ENCODE data around the gene RTTN.

- no peak for TF ChIP-seq CTCF (IDR thresholded peaks at IDR 0.05 in 2 of 3, conservative IDR thresholded peaks at IDR 0.05 in 1 of 3; ENCODE audit: control insufficient read depth in 2 of 3, extremely low read depth in 1 of 3, insufficient read depth in 1 of 3, low read depth in 3 of 3, low read length in 3 of 3)
- TF ChIP-seq SUZ12 (IDR thresholded peaks at IDR 0.05; ENCODE audit: unreplicated experiment): no peak
- TF ChIP-seq EZH2 (IDR thresholded peaks at IDR 0.05; ENCODE audit: borderline replicate concordance, control insufficient read depth, low read depth, low read length): no peak
- TF ChIP-seq NFIC (IDR thresholded peaks at IDR 0.05; ENCODE audit: low read depth, low read length): no peak
- TF ChIP-seq ZNF207 (IDR thresholded peaks at IDR 0.05; ENCODE audit: borderline replicate concordance): no peak
- TF ChIP-seq ZNF274 (IDR thresholded peaks at IDR 0.05; ENCODE audit: insufficient read depth, insufficient read length): no peak
- TF ChIP-seq CREB1 (IDR thresholded peaks at IDR 0.05; ENCODE audit: low read depth): no peak
- TF ChIP-seq POLR2A (IDR thresholded peaks at IDR 0.05; ENCODE audit: low read depth, low read length): no peak
- TF ChIP-seq, protein P1, sequence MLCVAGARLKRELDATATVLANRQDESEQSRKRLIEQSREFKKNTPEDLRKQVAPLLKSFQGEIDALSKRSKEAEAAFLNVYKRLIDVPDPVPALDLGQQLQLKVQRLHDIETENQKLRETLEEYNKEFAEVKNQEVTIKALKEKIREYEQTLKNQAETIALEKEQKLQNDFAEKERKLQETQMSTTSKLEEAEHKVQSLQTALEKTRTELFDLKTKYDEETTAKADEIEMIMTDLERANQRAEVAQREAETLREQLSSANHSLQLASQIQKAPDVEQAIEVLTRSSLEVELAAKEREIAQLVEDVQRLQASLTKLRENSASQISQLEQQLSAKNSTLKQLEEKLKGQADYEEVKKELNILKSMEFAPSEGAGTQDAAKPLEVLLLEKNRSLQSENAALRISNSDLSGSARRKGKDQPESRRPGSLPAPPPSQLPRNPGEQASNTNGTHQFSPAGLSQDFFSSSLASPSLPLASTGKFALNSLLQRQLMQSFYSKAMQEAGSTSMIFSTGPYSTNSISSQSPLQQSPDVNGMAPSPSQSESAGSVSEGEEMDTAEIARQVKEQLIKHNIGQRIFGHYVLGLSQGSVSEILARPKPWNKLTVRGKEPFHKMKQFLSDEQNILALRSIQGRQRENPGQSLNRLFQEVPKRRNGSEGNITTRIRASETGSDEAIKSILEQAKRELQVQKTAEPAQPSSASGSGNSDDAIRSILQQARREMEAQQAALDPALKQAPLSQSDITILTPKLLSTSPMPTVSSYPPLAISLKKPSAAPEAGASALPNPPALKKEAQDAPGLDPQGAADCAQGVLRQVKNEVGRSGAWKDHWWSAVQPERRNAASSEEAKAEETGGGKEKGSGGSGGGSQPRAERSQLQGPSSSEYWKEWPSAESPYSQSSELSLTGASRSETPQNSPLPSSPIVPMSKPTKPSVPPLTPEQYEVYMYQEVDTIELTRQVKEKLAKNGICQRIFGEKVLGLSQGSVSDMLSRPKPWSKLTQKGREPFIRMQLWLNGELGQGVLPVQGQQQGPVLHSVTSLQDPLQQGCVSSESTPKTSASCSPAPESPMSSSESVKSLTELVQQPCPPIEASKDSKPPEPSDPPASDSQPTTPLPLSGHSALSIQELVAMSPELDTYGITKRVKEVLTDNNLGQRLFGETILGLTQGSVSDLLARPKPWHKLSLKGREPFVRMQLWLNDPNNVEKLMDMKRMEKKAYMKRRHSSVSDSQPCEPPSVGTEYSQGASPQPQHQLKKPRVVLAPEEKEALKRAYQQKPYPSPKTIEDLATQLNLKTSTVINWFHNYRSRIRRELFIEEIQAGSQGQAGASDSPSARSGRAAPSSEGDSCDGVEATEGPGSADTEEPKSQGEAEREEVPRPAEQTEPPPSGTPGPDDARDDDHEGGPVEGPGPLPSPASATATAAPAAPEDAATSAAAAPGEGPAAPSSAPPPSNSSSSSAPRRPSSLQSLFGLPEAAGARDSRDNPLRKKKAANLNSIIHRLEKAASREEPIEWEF (IDR thresholded peaks at IDR 0.05; ENCODE audit: insufficient replicate concordance, low read depth, low read length): no peak
- no peak for TF ChIP-seq SMARCA5 (IDR thresholded peaks at IDR 0.05)
Measured at GRCh38 chr18:70019136-70019535, 186.4 kb downstream of the RTTN start.
